ENCODE results near the gene CHD2. TPM values are rescaled to one million over a fixed set of nuclear protein-coding genes. Genes with fewer than 3 reads are reported as not detected.

Gene CHD2
- total and polyA plus RNA-seq, 2 donors (not counting 3 experiments of a cell fraction or from before 2014, with no cell fraction given) = 53.8 to 97.9 TPM

GRCh38 chr15:92901995-92902394 is 1.9 kb downstream of the CHD2 start:
- Histone ChIP-seq H3K36me3 (ENCODE audit: control insufficient read depth in 2 of 2, extremely low read depth in 1 of 2, insufficient read depth in 2 of 2, low read length in 2 of 2) (peaks cover 2 to 13% of the 10 kb centered on the region in 2 experiments), H3K9me3 (replicated peaks; ENCODE audit: control insufficient read depth, insufficient read depth, low read length) (no peaks in the 10 kb centered on the region), H3K79me2 (ENCODE audit: control insufficient read depth, insufficient read depth, low read length) (peaks cover 92% of the 10 kb centered on the region), H4K20me1 (replicated peaks; ENCODE audit: control insufficient read depth, extremely low read depth, insufficient read depth, low read length) (no peaks in the 10 kb centered on the region), H3K4me2 (ENCODE audit: insufficient read depth, low read length) (peak overlapping the region; percentile 99), H3K9ac (replicated peaks; ENCODE audit: extremely low read depth, insufficient read depth, low read length) (peak overlapping the region; percentile 100), H3K9me1 (replicated peaks; ENCODE audit: control insufficient read depth, extremely low read depth, insufficient read depth, low read length) (no peaks in the 10 kb centered on the region), H2AFZ (ENCODE audit: low read depth, low read length) (no peak overlapping the region), H3K27me3 (ENCODE audit: control insufficient read depth in 2 of 2, insufficient read depth in 2 of 2, low read length in 2 of 2) (no peaks in the 10 kb centered on the region), H3K4me1 (ENCODE audit: control insufficient read depth, extremely low read depth, insufficient read depth, low read length) (peaks cover 32% of the 10 kb centered on the region), H3K4me3 (replicated peaks in 1 of 3; ENCODE audit: insufficient read depth in 1 of 3, low read depth in 1 of 3, low read length in 3 of 3) (peak overlapping the region; percentile 64 to 100 (median 97)), H3K27ac (ENCODE audit: insufficient read depth, low read depth, low read length) (peak overlapping the region; percentile 98)
- FAIRE-seq = no peak
- POLR2A ChIA-PET = no interaction called here
- intact Hi-C loops (cut with micrococcal nuclease) (loop anchor here (10.0 kb wide), 1 partner anchor 367 kb away; no protein-coding TSS in a partner anchor), dilution Hi-C loops (cut with MboI; ENCODE audit: extremely low pct_ligation_motif_present, low sequenced_read_pairs) (loop anchor here (25.0 kb wide), 1 partner anchor 90 kb away; no protein-coding TSS in a partner anchor)
- no peak for DNase-seq (ENCODE audit: low read depth, low spot score)
- CTCF ChIA-PET = interaction anchor here (0.7 to 6.8 kb wide), 4 partner anchors 13 to 105 kb away, joined by 3 to 67 read pairs (median 4); no protein-coding TSS in a partner anchor
- no TSS peak for BruUV-seq (replicated peaks)
- TF ChIP-seq POLR2A (IDR thresholded peaks at IDR 0.05; ENCODE audit: low read depth, low read length) (no peak), FOS (IDR thresholded peaks at IDR 0.05; ENCODE audit: borderline replicate concordance, insufficient read depth, low read length) (no peak), CTCF (IDR thresholded peaks at IDR 0.05; ENCODE audit: extremely low read depth in 1 of 2, insufficient read depth in 1 of 2, low read depth in 1 of 2, low read length in 2 of 2) (no peak), POLR2AphosphoS5 (IDR thresholded peaks at IDR 0.05; ENCODE audit: insufficient read depth, low read depth, low read length) (no peak), GATA2 (IDR thresholded peaks at IDR 0.05; ENCODE audit: insufficient read depth, insufficient read length, low read depth, low read length) (no peak), MAX (IDR thresholded peaks at IDR 0.05; ENCODE audit: insufficient read depth, insufficient read length) (no peak), MYC (IDR thresholded peaks at IDR 0.05; ENCODE audit: low read depth, low read length) (no peak), EZH2 (IDR thresholded peaks at IDR 0.05; ENCODE audit: borderline replicate concordance, low read depth, low read length, severe bottlenecking) (no peak), JUN (IDR thresholded peaks at IDR 0.05; ENCODE audit: borderline replicate concordance, insufficient read depth, insufficient read length, low read depth) (no peak)
